Stimulated activated CD8-positive, alpha-beta memory T cell treated with anti-CD3 and anti-CD28 coated beads, Interleukin-7, amount 100 ng/mL, for 1 hour (primary cell): ENCODE measurements around the gene FMO5.

ENCODE experiments used
- DNase-seq, 2 donors: peaks; one replicate each; pipeline ENCODE4 v3.0.0-alpha.2; 2020; ENCODE audit warnings: low read depth in 2 of 2

FMO5 gene, protein sequence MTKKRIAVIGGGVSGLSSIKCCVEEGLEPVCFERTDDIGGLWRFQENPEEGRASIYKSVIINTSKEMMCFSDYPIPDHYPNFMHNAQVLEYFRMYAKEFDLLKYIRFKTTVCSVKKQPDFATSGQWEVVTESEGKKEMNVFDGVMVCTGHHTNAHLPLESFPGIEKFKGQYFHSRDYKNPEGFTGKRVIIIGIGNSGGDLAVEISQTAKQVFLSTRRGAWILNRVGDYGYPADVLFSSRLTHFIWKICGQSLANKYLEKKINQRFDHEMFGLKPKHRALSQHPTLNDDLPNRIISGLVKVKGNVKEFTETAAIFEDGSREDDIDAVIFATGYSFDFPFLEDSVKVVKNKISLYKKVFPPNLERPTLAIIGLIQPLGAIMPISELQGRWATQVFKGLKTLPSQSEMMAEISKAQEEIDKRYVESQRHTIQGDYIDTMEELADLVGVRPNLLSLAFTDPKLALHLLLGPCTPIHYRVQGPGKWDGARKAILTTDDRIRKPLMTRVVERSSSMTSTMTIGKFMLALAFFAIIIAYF

GRCh38 chr1:147225193-147225730 is at the start of gene FMO5:
TSS of gene FMO5 (minus strand) at chr1:147225339. CDS start at chr1:147225029, 310 bp downstream.
- DNase-seq, result peak in 1 of 2 donors; percentile 13

DNA sequence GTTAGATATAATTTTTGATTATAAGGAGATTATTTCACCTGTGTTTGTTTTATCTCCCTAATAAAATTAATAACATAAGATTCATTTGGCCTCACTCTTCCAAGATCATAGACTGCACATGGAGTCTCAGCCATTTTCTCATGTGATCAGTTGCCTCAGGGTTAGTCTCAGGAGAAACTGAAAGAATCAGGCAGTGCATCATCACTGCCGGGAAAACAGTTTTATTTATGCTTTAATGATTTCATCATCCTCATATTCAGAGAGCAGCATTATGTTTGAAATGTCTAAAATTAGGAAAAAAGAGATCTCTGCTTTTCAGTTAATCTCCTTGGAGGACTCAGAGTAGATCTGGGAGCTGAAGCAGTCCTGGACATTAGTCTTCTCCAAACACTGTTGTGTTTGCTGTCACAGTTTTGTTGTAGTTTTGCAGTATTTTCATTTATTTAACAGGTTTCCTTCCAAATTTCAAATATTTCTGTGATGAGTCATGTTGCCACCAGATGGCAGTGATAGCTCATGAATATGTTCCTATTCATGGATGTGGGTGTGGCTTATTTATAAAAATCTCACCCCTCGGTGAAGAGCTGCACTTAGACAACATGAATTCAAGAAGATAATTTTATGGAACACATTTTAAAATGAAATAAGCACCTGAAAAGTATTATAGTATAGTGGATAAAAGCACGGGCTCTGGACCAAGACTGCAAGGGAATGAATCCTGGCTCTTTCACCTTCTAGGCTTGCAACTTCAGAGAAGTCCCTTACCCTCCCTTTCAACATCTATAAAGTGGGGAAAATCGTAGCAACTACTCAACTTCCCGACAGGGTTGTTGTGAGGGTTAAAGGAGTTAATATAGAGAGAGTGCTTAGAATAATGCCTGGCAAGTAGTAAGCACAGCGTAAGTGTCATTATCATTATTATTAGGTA is 48.5 kb upstream of the FMO5 start:
- DNase-seq, result no peak

GRCh38 chr1:147272042-147272441 is 46.9 kb upstream of the FMO5 start:
- DNase-seq, result no peak

DNA sequence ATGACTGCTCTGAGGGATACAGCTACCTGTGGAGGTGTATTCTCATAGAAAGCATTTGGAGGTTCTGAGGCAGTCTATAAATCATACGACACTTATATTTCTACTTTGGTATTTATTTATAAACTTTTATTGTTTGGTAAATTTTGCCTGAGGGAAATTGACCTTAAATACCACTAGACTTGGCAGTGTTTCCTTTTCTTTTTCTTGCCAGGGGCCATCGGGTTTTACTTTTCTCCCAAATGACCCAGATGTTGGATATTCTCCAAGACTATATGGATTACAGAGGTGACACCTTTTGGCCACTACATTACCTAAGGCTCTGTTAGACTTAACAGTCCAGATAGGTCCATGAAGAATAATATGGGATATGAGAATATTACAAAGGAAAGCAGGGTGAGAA is 45.6 kb upstream of the FMO5 start:
- DNase-seq, result no peak

DNA sequence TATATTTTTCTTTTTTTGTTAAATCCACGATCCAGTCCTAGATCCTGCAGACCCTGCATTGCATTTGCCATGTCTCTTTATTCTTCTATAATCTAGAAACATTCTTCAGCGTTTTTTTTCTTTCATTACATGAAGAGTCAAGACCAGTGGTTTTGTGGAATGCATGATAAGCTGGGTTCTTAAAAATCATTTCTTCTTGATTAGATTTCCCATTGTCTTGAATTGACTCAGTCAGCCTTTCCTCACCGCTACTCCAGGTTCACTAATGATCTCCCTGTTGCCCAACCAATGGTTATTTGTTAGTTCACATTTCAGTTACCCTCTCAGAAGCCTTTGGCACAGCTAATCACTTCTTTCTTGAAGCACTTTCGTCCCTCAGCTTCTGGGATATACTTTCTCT is 42.6 kb upstream of the FMO5 start:
- DNase-seq, result no peak

DNA sequence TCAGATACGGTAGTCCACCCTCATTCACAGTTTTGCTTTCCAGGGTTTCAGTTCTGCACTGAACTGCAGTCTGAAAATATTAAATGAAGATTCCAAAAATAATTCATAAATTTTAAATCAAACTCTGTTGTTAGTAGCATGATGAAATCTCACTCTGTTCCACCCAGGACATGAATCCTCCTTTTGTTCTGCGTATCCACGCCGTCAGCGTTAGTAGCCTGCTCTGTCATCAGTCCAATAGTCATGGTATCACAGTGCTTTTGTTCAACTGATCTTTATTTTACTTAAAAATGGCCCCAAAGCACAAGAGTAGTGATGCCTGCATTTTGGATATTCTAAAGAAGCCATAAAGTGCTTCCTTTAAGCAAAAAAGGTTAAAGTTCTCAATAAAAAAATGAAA is 41.2 kb upstream of the FMO5 start:
- DNase-seq, result no peak

DNA sequence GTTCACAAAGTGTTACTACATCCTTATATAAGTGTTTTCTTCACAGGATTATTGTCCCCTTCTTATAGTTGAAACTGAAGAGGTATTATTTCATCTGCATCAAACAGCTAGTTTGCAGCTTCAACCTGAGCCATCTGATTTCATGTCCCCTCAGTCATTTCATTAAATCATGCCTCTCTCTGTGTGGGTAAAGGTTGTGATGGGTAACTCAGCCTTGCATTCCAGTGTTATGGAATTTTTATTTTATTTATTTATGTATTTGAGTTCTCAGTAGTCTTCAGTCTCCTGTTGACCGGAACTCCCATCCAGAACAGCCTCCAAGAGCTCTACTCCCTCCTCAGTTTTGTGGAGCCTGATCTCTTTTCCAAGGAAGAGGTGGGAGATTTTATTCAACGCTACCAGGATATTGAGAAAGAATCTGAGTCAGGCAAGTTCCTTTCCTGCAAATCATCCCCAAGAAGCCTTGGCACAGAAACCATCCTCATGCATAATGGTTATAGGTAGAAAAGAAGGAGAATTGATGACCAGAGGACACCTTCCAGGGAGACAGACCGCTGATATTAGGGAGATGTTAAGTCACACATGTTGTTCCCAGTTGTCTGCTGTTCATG is 39.1 kb upstream of the FMO5 start:
- DNase-seq, result no peak

GRCh38 chr1:147260956-147261355 is 35.8 kb upstream of the FMO5 start:
- DNase-seq, result no peak

- no peak for DNase-seq
Measured at GRCh38 chr1:147252540-147252939, 27.4 kb upstream of the FMO5 start.

DNA sequence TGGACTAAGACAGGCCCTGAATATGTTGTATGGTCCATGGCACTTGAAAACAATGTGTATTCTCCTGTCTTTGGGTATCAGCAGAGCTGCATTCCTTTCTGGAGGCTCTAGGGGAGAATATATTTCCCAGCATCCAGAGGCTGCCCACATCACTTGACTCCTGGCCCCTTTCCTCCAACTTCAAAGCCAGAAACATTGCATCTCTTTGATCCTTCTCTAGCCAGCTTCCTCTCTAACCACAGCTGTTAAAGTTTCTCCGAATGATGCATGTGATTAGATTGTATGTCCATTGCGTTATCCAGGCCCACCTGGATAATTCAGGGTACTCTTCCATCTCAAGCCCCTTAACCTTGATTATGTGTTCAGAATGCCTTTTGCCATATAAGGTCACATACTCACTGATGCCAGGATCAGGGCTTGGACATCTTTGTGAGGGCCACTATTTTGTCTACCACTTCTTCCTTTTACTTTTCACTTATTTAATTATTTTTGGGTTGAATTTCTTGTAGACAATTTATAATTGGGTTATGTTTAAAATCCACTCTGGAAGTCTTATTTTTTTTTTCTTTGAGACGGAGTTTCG is 22.6 kb upstream of the FMO5 start:
- no peak for DNase-seq

DNA sequence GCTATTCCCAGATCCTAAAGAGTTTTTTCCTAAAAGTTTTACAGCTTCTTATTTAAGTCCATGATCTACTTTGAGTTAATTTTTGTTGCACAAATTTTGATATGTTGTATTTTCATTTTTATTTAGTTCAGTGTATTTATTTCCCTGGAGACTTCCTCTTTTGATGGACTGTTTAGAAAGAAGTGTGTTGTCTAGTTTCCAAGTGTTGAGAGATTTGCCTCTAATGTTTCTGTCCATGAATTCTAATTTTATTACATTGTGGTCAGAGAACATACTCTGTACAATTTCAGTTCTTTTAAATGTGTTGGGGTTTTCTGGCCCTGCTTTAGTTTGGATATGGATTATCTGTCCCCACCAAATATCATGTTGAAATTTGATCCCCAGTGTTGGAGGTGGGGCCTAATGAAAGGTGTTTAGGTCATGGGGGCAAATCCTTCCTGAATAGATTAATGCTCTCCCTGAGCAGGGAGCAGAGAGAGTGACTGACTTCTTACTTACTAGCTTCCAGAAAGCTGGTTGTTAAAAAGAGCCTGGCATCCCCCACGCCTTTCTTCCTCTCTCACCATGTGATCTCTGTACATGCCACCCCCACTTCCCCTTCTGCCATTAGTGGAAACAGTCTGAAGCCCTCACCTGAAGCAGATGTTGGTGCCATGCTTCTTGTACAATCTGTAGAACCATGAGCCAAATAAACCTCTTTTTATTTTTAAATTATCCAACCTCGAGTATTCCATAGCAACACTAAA is 21.9 kb upstream of the FMO5 start:
- DNase-seq, result no peak

- DNase-seq, result no peak
Measured at GRCh38 chr1:147246044-147246690, 21.0 kb upstream of the FMO5 start.

DNA sequence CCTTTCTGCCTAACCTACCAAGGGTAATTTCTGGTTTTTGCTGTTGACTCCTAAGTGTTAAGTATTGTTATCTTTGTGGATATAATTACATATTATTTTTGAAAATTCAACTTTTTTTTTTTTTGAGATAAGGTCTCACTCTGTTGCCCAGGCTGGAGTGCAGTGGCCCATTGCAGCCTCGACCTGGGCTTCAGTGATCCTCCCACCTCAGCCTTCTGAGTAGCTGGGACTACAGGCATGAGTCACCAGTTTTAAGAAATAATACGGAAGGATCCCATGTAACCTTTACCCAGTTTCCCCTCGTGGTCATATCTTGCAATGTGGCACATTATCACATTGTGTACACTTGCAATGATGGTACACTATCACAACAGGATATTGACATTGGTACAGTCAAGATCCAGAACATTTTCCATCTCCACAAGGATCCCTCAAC is 20.5 kb upstream of the FMO5 start:
- no peak for DNase-seq

GRCh38 chr1:147245129-147245528 is 20.0 kb upstream of the FMO5 start:
- DNase-seq, result no peak

DNA sequence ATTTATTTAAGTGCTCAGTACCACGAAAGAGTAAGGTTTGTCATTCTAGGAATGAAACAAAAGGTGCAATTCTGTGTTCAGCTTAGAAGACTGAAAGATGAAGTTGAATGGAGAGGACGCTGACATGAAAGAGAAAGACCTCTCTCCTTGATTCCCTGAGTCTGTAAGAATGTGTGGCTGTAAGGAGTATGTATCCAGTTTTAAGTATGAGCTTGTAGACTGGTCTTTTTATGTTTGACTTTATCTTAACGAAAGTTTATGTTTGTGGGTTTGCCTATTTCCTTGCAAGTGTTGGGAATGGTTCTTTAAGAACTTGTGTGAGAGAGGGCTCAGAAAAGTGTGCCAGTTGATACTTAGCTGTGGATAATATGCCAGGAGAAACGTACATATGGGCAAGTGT is 18.7 kb upstream of the FMO5 start:
- no peak for DNase-seq

DNA sequence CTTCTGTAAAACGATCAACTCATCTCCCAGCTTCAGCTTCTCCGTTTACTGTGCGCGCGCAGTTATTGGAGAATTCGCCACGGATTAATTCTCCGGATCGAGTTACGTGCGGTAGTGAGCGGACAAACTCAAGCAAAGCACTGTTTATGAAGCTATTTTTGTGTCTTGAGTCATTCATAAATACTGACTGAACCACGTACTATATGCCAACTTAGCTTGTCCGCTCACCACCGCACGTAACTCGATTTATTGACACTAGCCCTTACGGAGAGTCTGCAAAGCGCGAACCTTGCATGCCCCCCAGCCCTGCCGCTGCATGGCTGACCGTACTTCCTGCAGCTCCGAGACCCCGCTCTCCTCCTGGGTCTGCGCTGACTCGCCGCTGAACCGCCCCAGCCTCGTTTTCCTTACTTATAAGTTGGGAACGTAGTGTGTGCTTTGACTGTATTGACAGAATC is 18.1 kb upstream of the FMO5 start:
- DNase-seq, result no peak

GRCh38 chr1:147242449-147243227 is 17.5 kb upstream of the FMO5 start, which contains the start of gene CHD1L:
TSS of gene CHD1L (plus strand) at chr1:147242684. CDS start at chr1:147242704, 20 bp downstream.
- DNase-seq, result peak; percentile 81 to 91

- DNase-seq, result no peak
Measured at GRCh38 chr1:147241934-147242448, 16.9 kb upstream of the FMO5 start.
